ENCODE data around the gene MYO1A. TPM values are rescaled to one million over a fixed set of nuclear protein-coding genes. Genes with fewer than 3 reads are reported as not detected.

Gene MYO1A
- not detected in 2 replicates for polyA plus RNA-seq (2012; rRNA removed)
- polyA plus RNA-seq (2012; cell fraction: cytosol; rRNA removed): not detected in 2 replicates
- polyA plus RNA-seq (2012; cell fraction: nucleus; rRNA removed): 0.11 TPM in 1 of 2 replicates, not detected in the other

- no peaks in the 10 kb centered on the region for H3K27me3 ChIP-seq (ENCODE audit: insufficient read depth)
- 77% methylated on average over 2 of the region's 2 CpGs for WGBS (ENCODE audit: low lambda C conversion rate)
- H4K20me1 ChIP-seq (ENCODE audit: insufficient read depth): no peaks in the 10 kb centered on the region
- H3F3A ChIP-seq (replicated peaks; ENCODE audit: insufficient read depth): no peaks in the 10 kb centered on the region
- no peak within 1 kb of the TSS for H3K9ac ChIP-seq
- H3K4me2 ChIP-seq: no peak within 1 kb of the TSS
- peaks cover 0 to 4% of the 10 kb centered on the region in 2 experiments for H3K36me3 ChIP-seq (replicated peaks in 1 of 2; ENCODE audit: control insufficient read depth in 1 of 2, insufficient read depth in 2 of 2, low read length in 1 of 2)
- DNase-seq: no peak
- ChIA-PET CTCF (interaction anchor here (0.9 to 8.6 kb wide), 9 partner anchors 11 to 292 kb away, joined by 3 to 81 read pairs (median 4); partner anchors contain the start of genes NAB2, STAT6, TAC3 and ZBTB39), POLR2A (no interaction called here)
- no peaks in the 10 kb centered on the region for H3K9me2 ChIP-seq
- no peak within 1 kb of the TSS for H2AFZ ChIP-seq (ENCODE audit: low read depth)
- no peak within 1 kb of the TSS for H3K4me3 ChIP-seq (ENCODE audit: low read depth in 2 of 2, low read length in 1 of 2)
- no peaks in the 10 kb centered on the region for H3K79me2 ChIP-seq (ENCODE audit: insufficient read depth)
- no peaks in the 10 kb centered on the region for H3K9me3 ChIP-seq
- H3K27ac ChIP-seq (ENCODE audit: low read depth in 2 of 2, low read length in 1 of 2): no peak within 1 kb of the TSS
- H3K4me1 ChIP-seq (ENCODE audit: control insufficient read depth in 1 of 2, insufficient read depth in 2 of 2, low read depth in 1 of 2, low read length in 1 of 2): no peaks in the 10 kb centered on the region
- TF ChIP-seq REST (IDR thresholded peaks at IDR 0.05; ENCODE audit: low read depth, low read length) (peak; percentile 93), RXRA (IDR thresholded peaks at IDR 0.05; ENCODE audit: borderline replicate concordance, low read depth) (no peak)
Measured at GRCh38 chr12:57049890-57050289, at the start of gene MYO1A. Gene MYO1A (minus strand): TSS chr12:57050129. CDS start chr12:57048323, 1,806 bp downstream.

GRCh38 chr12:57099047-57099714, 49.3 kb upstream of the MYO1A start:
- 0 out of 2 replicates have a peak, but pooled peaks cover 4% of the 10 kb centered on the region for H4K20me1 ChIP-seq (ENCODE audit: insufficient read depth)
- no peak overlapping the region for H3K9ac ChIP-seq
- ChIA-PET CTCF (interaction anchor here (0.7 to 23.2 kb wide), 9 partner anchors 9 to 386 kb away, joined by 3 to 339 read pairs (median 4); partner anchors contain the start of genes NEMP1 and STAT6), POLR2A (interaction anchor here (1.1 to 2.1 kb wide), 2 partner anchors 13 to 20 kb away, joined by 4 to 6 read pairs; partner anchors contain the start of genes NEMP1 and STAT6)
- H3K4me3 ChIP-seq (ENCODE audit: low read depth in 2 of 2, low read length in 1 of 2): no peak overlapping the region
- no peak overlapping the region for H2AFZ ChIP-seq (ENCODE audit: low read depth)
- H3K27me3 ChIP-seq (ENCODE audit: insufficient read depth): no peaks in the 10 kb centered on the region
- peaks cover 0 to 14% of the 10 kb centered on the region in 2 experiments; a peak in 1 of 4 replicates for H3K4me1 ChIP-seq (ENCODE audit: control insufficient read depth in 1 of 2, insufficient read depth in 2 of 2, low read depth in 1 of 2, low read length in 1 of 2)
- no peaks in the 10 kb centered on the region for H3K79me2 ChIP-seq (ENCODE audit: insufficient read depth)
- H3K27ac ChIP-seq (ENCODE audit: low read depth in 2 of 2, low read length in 1 of 2): no peak overlapping the region
- no peak for TF ChIP-seq NRF1 (IDR thresholded peaks at IDR 0.05; ENCODE audit: low read depth, low read length)
- no peaks in the 10 kb centered on the region for H3K9me2 ChIP-seq
- H3K4me2 ChIP-seq: no peak overlapping the region
- H3K9me3 ChIP-seq: no peaks in the 10 kb centered on the region
- WGBS (ENCODE audit: low lambda C conversion rate): 83% methylated on average over 8 of the region's 11 CpGs
- peak; percentile 4 for DNase-seq
- H3K36me3 ChIP-seq (replicated peaks in 1 of 2; ENCODE audit: control insufficient read depth in 1 of 2, insufficient read depth in 2 of 2, low read length in 1 of 2): peaks cover 8 to 18% of the 10 kb centered on the region in 2 experiments
- no peaks in the 10 kb centered on the region for H3F3A ChIP-seq (replicated peaks; ENCODE audit: insufficient read depth)

- no peaks in the 10 kb centered on the region for H3K79me2 ChIP-seq (ENCODE audit: insufficient read depth)
- no peaks in the 10 kb centered on the region for H3K9me3 ChIP-seq
- POLR2A ChIA-PET: interaction anchor here (1.1 to 2.1 kb wide), 2 partner anchors 13 to 19 kb away, joined by 4 to 6 read pairs; partner anchors contain the start of genes NEMP1 and STAT6
- peaks cover 8 to 22% of the 10 kb centered on the region in 2 experiments for H3K36me3 ChIP-seq (replicated peaks in 1 of 2; ENCODE audit: control insufficient read depth in 1 of 2, insufficient read depth in 2 of 2, low read length in 1 of 2)
- peak; percentile 5 for DNase-seq
- 100% methylated on average over 1 of the region's 1 CpG for WGBS (ENCODE audit: low lambda C conversion rate)
- peaks cover 0 to 12% of the 10 kb centered on the region in 2 experiments; a peak in 1 of 4 replicates for H3K4me1 ChIP-seq (ENCODE audit: control insufficient read depth in 1 of 2, insufficient read depth in 2 of 2, low read depth in 1 of 2, low read length in 1 of 2)
- H4K20me1 ChIP-seq (ENCODE audit: insufficient read depth): peaks cover 4% of the 10 kb centered on the region
- H3K27me3 ChIP-seq (ENCODE audit: insufficient read depth): no peaks in the 10 kb centered on the region
- CTCF ChIA-PET: interaction anchor here (0.7 to 23.2 kb wide), 10 partner anchors 12 to 92 kb away, joined by 3 to 339 read pairs (median 4); partner anchors contain the start of genes NEMP1, STAT6 and ZBTB39
- no peak overlapping the region for H3K4me2 ChIP-seq
- no peaks in the 10 kb centered on the region for H3K9me2 ChIP-seq
- H3K4me3 ChIP-seq (ENCODE audit: low read depth in 2 of 2, low read length in 1 of 2): no peak overlapping the region
- no peaks in the 10 kb centered on the region for H3F3A ChIP-seq (replicated peaks; ENCODE audit: insufficient read depth)
- H3K9ac ChIP-seq: no peak overlapping the region
- no peak overlapping the region for H2AFZ ChIP-seq (ENCODE audit: low read depth)
- no peak overlapping the region for H3K27ac ChIP-seq (ENCODE audit: low read depth in 2 of 2, low read length in 1 of 2)
- TF ChIP-seq RFX5 (IDR thresholded peaks at IDR 0.05; ENCODE audit: low read length): no peak
- no peak for TF ChIP-seq POLR2AphosphoS5 (IDR thresholded peaks at IDR 0.05; ENCODE audit: low read depth, low read length)
- no peak for TF ChIP-seq MEF2A (IDR thresholded peaks at IDR 0.05; ENCODE audit: borderline replicate concordance, low read depth)
- no peak for TF ChIP-seq TAF1 (IDR thresholded peaks at IDR 0.05; ENCODE audit: borderline replicate concordance, low read depth, low read length)
- TF ChIP-seq NRF1 (IDR thresholded peaks at IDR 0.05; ENCODE audit: low read depth, low read length): no peak
- no peak for TF ChIP-seq EP300 (IDR thresholded peaks at IDR 0.05; ENCODE audit: borderline replicate concordance in 1 of 2, low read depth in 1 of 2, low read length in 1 of 2)
- TF ChIP-seq YY1 (IDR thresholded peaks at IDR 0.05; ENCODE audit: low read depth): no peak
- TF ChIP-seq CTCF (IDR thresholded peaks at IDR 0.05): no peak
- no peak for TF ChIP-seq JUND (IDR thresholded peaks at IDR 0.05)
- TF ChIP-seq NFIC (IDR thresholded peaks at IDR 0.05; ENCODE audit: borderline replicate concordance): no peak
- no peak for TF ChIP-seq RXRA (IDR thresholded peaks at IDR 0.05; ENCODE audit: borderline replicate concordance, low read depth)
- no peak for TF ChIP-seq RCOR1 (IDR thresholded peaks at IDR 0.05; ENCODE audit: low read length)
Measured at GRCh38 chr12:57098546-57098945, 48.6 kb upstream of the MYO1A start.

All from SK-N-SH (cell line).